Measurements from ENCODE around the gene ARID5B.

DNA sequence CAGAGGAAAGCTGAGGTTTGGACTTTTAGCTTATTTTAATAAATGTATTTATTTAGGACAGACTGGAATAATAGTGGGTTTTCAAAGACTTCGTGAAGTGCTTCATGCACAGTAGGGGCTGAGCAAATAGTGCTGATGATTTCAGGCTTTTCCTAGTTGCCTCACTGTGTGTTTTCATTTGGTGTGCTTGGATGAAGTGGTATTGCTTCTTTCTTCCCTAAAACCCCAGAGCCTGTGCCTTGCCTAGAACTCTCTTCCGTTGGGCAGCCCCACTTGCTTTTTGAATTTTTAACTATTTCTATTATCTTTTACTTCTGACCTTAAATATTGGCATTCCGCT is 49.6 kb downstream of the ARID5B start:
- TF ChIP-seq, protein P1, sequence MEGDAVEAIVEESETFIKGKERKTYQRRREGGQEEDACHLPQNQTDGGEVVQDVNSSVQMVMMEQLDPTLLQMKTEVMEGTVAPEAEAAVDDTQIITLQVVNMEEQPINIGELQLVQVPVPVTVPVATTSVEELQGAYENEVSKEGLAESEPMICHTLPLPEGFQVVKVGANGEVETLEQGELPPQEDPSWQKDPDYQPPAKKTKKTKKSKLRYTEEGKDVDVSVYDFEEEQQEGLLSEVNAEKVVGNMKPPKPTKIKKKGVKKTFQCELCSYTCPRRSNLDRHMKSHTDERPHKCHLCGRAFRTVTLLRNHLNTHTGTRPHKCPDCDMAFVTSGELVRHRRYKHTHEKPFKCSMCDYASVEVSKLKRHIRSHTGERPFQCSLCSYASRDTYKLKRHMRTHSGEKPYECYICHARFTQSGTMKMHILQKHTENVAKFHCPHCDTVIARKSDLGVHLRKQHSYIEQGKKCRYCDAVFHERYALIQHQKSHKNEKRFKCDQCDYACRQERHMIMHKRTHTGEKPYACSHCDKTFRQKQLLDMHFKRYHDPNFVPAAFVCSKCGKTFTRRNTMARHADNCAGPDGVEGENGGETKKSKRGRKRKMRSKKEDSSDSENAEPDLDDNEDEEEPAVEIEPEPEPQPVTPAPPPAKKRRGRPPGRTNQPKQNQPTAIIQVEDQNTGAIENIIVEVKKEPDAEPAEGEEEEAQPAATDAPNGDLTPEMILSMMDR (IDR thresholded peaks at IDR 0.05): no peak
- no peak for TF ChIP-seq ZFX (IDR thresholded peaks at IDR 0.05; ENCODE audit: borderline replicate concordance)
